Small intestine (tissue), 7 donors: ENCODE results near the gene DOCK4. TPM values are rescaled to one million over a fixed set of nuclear protein-coding genes. Genes with fewer than 3 reads are reported as not detected.

ENCODE experiments used
- DNase-seq, 2 donors: peaks; one replicate each; pipeline versions ENCODE4 v3.0.0 to v3.0.0-alpha.2; 2013
- FAIRE-seq: peaks from 2 replicates; lab custom pipeline; 2012; peaks lifted over from hg19 to GRCh38; lab: Jason Lieb, UNC
- H3K27ac ChIP-seq, 3 donors: one replicate each; pipeline ENCODE4 v1.5.1; 2013; ENCODE audit warnings: low read length in 2 of 3, mild to moderate bottlenecking in 2 of 3, control low read depth in 1 of 3, inconsistent platforms in 1 of 3, low read depth in 1 of 3, moderate library complexity in 1 of 3
- H3K27me3 ChIP-seq, 3 donors: one replicate each; pipeline ENCODE4 v1.6.1; 2013; ENCODE audit warnings: low read length in 3 of 3, inconsistent platforms in 1 of 3; ENCODE audit not compliant: control insufficient read depth in 3 of 3, insufficient read depth in 3 of 3
- H3K36me3 ChIP-seq, 3 donors: one replicate each; pipeline ENCODE4 v1.6.1; 2013; ENCODE audit warnings: low read length in 3 of 3, inconsistent platforms in 1 of 3, low read depth in 1 of 3, mild to moderate bottlenecking in 1 of 3, moderate library complexity in 1 of 3; ENCODE audit not compliant: control insufficient read depth in 3 of 3, insufficient read depth in 2 of 3
- H3K4me1 ChIP-seq, 3 donors: one replicate each; pipeline ENCODE4 v1.6.1; 2013; ENCODE audit warnings: low read length in 2 of 3, inconsistent platforms in 1 of 3, low read depth in 1 of 3, mild to moderate bottlenecking in 1 of 3, moderate library complexity in 1 of 3; ENCODE audit not compliant: control insufficient read depth in 3 of 3, insufficient read depth in 2 of 3
- H3K4me3 ChIP-seq, 3 donors: one replicate each; pipeline ENCODE4 v1.5.1; 2013; ENCODE audit warnings: low read length in 3 of 3, control low read depth in 1 of 3, inconsistent platforms in 1 of 3, low read depth in 1 of 3, mild to moderate bottlenecking in 1 of 3, moderate library complexity in 1 of 3
- H3K9me3 ChIP-seq, 2 donors: one replicate each; pipeline ENCODE4 v1.6.1; 2013; ENCODE audit warnings: low read depth in 1 of 2, low read length in 1 of 2; ENCODE audit not compliant: control insufficient read depth in 2 of 2, insufficient read depth in 1 of 2
- WGBS, 3 donors: extraction: QIAGEN DNeasy Blood & Tissue Kit; methylation state at CpG; one replicate each; pipeline ENCODE4 v1.1.7; 2013; 5-methylcytosine and 5-hydroxymethylcytosine counted together
- polyA plus RNA-seq, 4 donors: library from polyadenylated mRNA; stranded (reverse) in 3 of 4; unstranded in 1 of 4; fragments of 200-250 nt in 3 of 4; fragments of 120-200 nt in 1 of 4; gene quantifications; one replicate each; pipeline versions ENCODE4 v1.2.1 to v1.2.3, GENCODE V29; 2013
- donor health status: healthy with polysubstance abuse.
- donor health status: control.
- donor health status: control.
- donor health status: Bipolar disorder and iron deficiency.
- donor health status: healthy.

DOCK4 gene
- polyA plus RNA-seq, 4 donors = 1.9 to 4.1 (median 3.8) TPM; not detected in 1

- H3K4me1 ChIP-seq = no peaks in the 10 kb centered on the region
- DNase-seq = no peak
- 62 to 74% (median 70%) methylated on average over 1 of the region's 1 CpG for WGBS, 3 donors
Observed at GRCh38 chr7:111780527-111780926, 425.7 kb downstream of the DOCK4 start.

GRCh38 chr7:111775206-111775605 is 431.0 kb downstream of the DOCK4 start:
- Histone ChIP-seq H3K27ac (no peak overlapping the region), H3K4me1 (no peaks in the 10 kb centered on the region), H3K4me3 (no peak overlapping the region), H3K36me3 (no peaks in the 10 kb centered on the region), H3K27me3 (no peaks in the 10 kb centered on the region), H3K9me3 (peaks cover 0 to 11% of the 10 kb centered on the region in 2 donors)
- no peak for DNase-seq
- no peak for FAIRE-seq
- 81 to 88% (median 83%) methylated on average over 1 of the region's 1 CpG for WGBS, 3 donors

More at GRCh38 chr7:111780527-111780926, 425.7 kb downstream of the DOCK4 start:
- H3K9me3 ChIP-seq = peaks cover 0 to 10% of the 10 kb centered on the region in 2 donors
- no peak for FAIRE-seq
- H3K36me3 ChIP-seq = no peaks in the 10 kb centered on the region
- no peak overlapping the region for H3K4me3 ChIP-seq
- no peak overlapping the region for H3K27ac ChIP-seq
- H3K27me3 ChIP-seq = no peaks in the 10 kb centered on the region

DNA sequence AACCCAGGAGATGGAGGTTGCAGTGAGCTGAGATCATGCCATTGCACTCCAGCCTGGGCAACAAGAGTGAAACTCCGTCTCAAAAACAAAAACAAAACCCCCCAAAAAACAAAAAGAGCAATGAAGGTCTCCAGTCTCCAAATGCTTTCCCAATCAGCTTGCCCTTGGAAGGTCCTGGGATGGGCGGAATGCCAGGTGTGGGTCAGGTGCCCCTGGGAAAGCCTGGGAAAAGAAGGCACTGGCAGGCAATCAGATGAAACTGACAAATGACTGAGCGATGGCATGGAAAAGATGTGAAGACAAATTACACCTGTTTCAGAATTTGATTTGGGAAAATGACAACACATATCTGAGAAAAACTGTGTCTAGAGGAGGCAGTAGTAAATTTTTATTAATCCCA is 433.5 kb downstream of the DOCK4 start:
- Histone ChIP-seq H3K4me3 (no peak overlapping the region), H3K9me3 (peaks cover 0 to 10% of the 10 kb centered on the region in 2 donors), H3K27me3 (no peaks in the 10 kb centered on the region), H3K36me3 (no peaks in the 10 kb centered on the region), H3K27ac (no peak overlapping the region), H3K4me1 (no peaks in the 10 kb centered on the region)
- WGBS, 3 donors = 81 to 92% (median 91%) methylated on average over 3 of the region's 3 CpGs
- no peak for FAIRE-seq
- DNase-seq = no peak

GRCh38 chr7:111771638-111772037 is 434.6 kb downstream of the DOCK4 start:
- Histone ChIP-seq H3K9me3 (peaks cover 0 to 3% of the 10 kb centered on the region in 2 donors), H3K36me3 (no peaks in the 10 kb centered on the region), H3K27me3 (no peaks in the 10 kb centered on the region), H3K4me3 (no peak overlapping the region), H3K27ac (no peak overlapping the region), H3K4me1 (no peaks in the 10 kb centered on the region)
- no peak for FAIRE-seq
- DNase-seq = no peak
- 87 to 93% (median 88%) methylated on average over 5 of the region's 5 CpGs for WGBS, 3 donors

GRCh38 chr7:111770116-111770515 is 436.1 kb downstream of the DOCK4 start:
- Histone ChIP-seq H3K36me3 (no peaks in the 10 kb centered on the region), H3K27me3 (no peaks in the 10 kb centered on the region), H3K27ac (no peak overlapping the region), H3K4me1 (no peaks in the 10 kb centered on the region), H3K4me3 (no peak overlapping the region), H3K9me3 (no peaks in the 10 kb centered on the region)
- 35 to 56% (median 40%) methylated on average over 2 of the region's 2 CpGs for WGBS, 3 donors
- DNase-seq = no peak
- FAIRE-seq = no peak

DNA sequence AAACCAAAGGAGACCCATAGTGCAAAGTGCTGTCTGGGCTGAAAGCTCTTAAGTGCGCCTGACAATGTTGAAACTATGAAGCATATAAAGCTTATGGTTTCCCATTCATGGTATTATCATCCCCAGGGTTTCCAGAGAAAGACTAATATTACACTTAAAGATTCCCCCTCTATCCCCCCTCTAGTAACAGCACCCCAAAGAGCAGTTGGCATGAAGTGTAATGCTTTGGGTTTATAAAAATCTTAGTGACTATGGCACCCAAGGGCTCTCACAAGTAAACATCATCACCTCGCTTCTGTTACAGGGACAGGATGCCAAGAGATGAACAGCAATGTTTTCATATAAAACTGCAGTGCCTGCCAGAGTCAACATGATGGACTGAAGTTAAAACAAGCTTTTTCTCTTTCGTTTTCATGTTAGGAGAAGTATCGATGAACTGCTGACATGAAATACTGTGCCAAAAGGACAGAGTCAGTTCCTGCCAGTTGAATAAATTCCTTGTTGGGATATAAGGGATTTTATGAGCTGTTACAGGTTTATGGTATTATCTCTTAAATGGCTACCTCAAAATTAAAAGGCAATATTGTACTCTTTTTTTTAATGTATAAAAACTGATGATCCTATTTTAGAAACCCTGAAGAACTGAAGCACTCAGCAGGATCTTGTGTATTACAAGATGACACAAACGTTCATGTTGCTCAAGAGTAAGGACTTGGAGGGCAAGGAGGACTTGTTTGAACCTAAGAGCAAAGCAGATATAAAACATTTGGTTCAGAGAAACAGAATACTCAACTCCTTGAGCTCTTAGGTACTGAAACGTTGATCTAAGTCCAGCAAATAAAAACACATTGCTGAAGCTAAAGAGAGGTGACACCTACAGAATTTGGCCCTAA is 440.2 kb downstream of the DOCK4 start:
- H3K4me3 ChIP-seq = no peak overlapping the region
- FAIRE-seq (no peak), DNase-seq (no peak)
- no peaks in the 10 kb centered on the region for H3K27me3 ChIP-seq
- H3K27ac ChIP-seq = no peak overlapping the region
- no peaks in the 10 kb centered on the region for H3K9me3 ChIP-seq
- WGBS, 3 donors = 48 to 63% (median 54%) methylated on average over 6 of the region's 6 CpGs
- H3K4me1 ChIP-seq = no peaks in the 10 kb centered on the region
- no peaks in the 10 kb centered on the region for H3K36me3 ChIP-seq

DNA sequence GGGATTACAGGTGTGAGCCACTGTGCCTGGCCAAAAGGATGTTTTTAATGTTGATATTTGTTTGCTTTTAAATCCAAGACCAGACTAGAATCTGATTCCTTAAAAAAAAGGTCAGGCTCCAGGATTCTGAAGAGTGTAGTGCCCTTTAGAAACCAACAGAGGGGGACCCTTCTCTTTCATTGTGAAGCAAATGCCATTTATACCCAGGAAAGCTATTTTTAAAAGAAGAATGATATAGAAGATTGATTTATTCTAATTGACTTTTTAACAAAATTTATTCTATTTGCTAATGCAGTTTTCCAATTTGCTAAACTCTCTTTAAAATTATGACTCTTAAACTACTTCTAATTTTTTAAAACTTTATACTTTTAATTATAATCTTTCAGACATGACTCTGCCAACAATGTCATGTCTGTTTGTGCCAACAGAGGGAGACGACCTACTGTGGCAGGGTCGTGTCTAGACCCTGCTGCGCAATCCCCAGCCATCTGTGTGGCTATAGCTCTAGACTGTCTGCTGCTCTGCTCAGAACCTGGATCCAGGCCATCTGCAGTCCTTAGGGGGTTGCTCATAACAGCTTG is 442.9 kb downstream of the DOCK4 start:
- 35 to 42% (median 36%) methylated on average over 3 of the region's 3 CpGs for WGBS, 3 donors
- no peak overlapping the region for H3K4me3 ChIP-seq
- DNase-seq = peak; percentile 20 to 51
- no peaks in the 10 kb centered on the region for H3K27me3 ChIP-seq
- no peaks in the 10 kb centered on the region for H3K36me3 ChIP-seq
- H3K9me3 ChIP-seq = no peaks in the 10 kb centered on the region
- no peaks in the 10 kb centered on the region for H3K4me1 ChIP-seq
- no peak for FAIRE-seq
- no peak overlapping the region for H3K27ac ChIP-seq

- no peaks in the 10 kb centered on the region for H3K27me3 ChIP-seq
- 66 to 83% (median 73%) methylated on average over 5 of the region's 5 CpGs for WGBS, 3 donors
- FAIRE-seq = no peak
- H3K9me3 ChIP-seq = no peaks in the 10 kb centered on the region
- H3K36me3 ChIP-seq = no peaks in the 10 kb centered on the region
- H3K4me1 ChIP-seq = no peaks in the 10 kb centered on the region
- DNase-seq = no peak
- no peak overlapping the region for H3K27ac ChIP-seq
- no peak overlapping the region for H3K4me3 ChIP-seq
Observed at GRCh38 chr7:111762799-111763198, 443.4 kb downstream of the DOCK4 start.
